Esophagus squamous epithelium (tissue), 5 donors: ENCODE data around the gene MBOAT7. TPM values are rescaled to one million over a fixed set of nuclear protein-coding genes. Genes with fewer than 3 reads are reported as not detected.

Source experiments
- DNase-seq: peaks from one replicate; lab custom pipeline; 2025; lab: John Stamatoyannopoulos, UW
- H3K27ac ChIP-seq, 4 donors: fragments of 200-600 bp; sonication (generic); one replicate each; pipeline ENCODE4 v1.5.1; 2016 to 2019; ENCODE audit warnings: mild to moderate bottlenecking in 1 of 4
- H3K27me3 ChIP-seq, 4 donors: fragments of 200-600 bp; sonication (generic); 1 replicate in 3 of 4; 2 replicates in 1 of 4; pipeline versions ENCODE4 v1.5.1 to v1.6.0; 2017 to 2021; ENCODE audit warnings: antibody characterized with exemption in 1 of 4
- H3K36me3 ChIP-seq, 3 donors: fragments of 200-600 bp; sonication (generic); one replicate each; pipeline ENCODE4 v1.5.1; 2016 to 2019
- H3K4me1 ChIP-seq, 3 donors: fragments of 200-600 bp; sonication (generic); one replicate each; pipeline ENCODE4 v1.5.1; 2017 to 2019
- H3K4me3 ChIP-seq, 4 donors: fragments of 200-600 bp; sonication (generic); 1 replicate in 3 of 4; 2 replicates in 1 of 4; pipeline ENCODE4 v1.5.1; 2016 to 2019; ENCODE audit warnings: mild to moderate bottlenecking in 2 of 4, moderate library complexity in 1 of 4
- H3K9me3 ChIP-seq, 3 donors: fragments of 200-600 bp; sonication (generic); one replicate each; pipeline ENCODE4 v1.5.1; 2016 to 2019
- POLR2A ChIP-seq, 4 donors: fragments of 450-650 bp; IDR thresholded peaks; one replicate each; pipeline ENCODE4 v1.6.1; 2017; ENCODE audit warnings: antibody characterized with exemption in 4 of 4, mild to moderate bottlenecking in 4 of 4, moderate library complexity in 3 of 4
- WGBS, 2 donors: methylation state at CpG; one replicate each; pipeline ENCODE4 v1.1.5; 2018; 5-methylcytosine and 5-hydroxymethylcytosine counted together
- intact Hi-C: fragments of 100-400 bp; cut with DNase I; formaldehyde crosslinking; loops from one replicate; pipeline ENCODE4 v1.15.0; 2022
- total RNA-seq, 4 donors: library from RNA; depleted of rRNA; stranded (reverse); fragments of >200 nt; gene quantifications; one replicate each; pipeline ENCODE4 v1.1.0, GENCODE V29; 2016
- TF ChIP-seq, protein P1 (sequence below), 6 experiments: fragments of 450-650 bp in 4 of 6; fragments of 200-600 bp in 2 of 6; sonication (generic) in 2 of 6; IDR thresholded peaks; one replicate each; pipeline ENCODE4 v1.5.1; 2016 to 2019; ENCODE audit warnings: antibody characterized with exemption in 6 of 6, mild to moderate bottlenecking in 4 of 6, moderate library complexity in 4 of 6
- donor health status: DM: yes; HTN: yes; CAD: no.

The MBOAT7 gene
- total RNA-seq, 4 donors from 2014 or later, result 32.2 to 56.2 (median 40.8) TPM

DNA sequence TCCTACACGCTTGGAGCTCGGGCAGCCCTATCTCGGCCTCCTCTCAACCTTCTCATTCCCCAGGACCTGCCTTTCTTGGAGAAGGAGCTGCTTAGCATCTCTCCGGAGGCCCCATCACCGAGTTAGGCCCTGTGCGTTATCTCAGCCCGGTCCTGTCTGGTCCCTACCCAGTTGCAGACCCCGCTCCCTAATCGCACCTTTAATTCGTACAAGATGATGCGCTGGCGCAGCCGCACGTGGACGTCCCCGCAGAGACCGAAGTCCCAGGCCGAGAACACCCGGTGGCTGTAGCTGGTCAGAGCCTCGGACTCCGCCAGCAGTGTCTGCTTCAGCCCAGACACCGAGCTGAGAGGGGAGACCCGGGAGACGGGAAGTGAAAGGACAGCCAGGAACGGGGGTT is 24.2 kb downstream of the MBOAT7 start:
- WGBS, 2 donors, result 90 to 93% methylated on average over 15 to 25 of the region's 25 CpGs
- Histone ChIP-seq H3K27ac (no peak overlapping the region), H3K27me3 (peaks cover 0 to 23% (median 0%) of the 10 kb centered on the region in 4 donors), H3K4me3 (no peak overlapping the region), H3K4me1 (peaks cover 31 to 50% (median 32%) of the 10 kb centered on the region in 3 donors), H3K9me3 (no peaks in the 10 kb centered on the region), H3K36me3 (no peaks in the 10 kb centered on the region)
- DNase-seq, result no peak
- intact Hi-C loops, result loop anchor here (10.0 kb wide), 1 partner anchor 70 kb away; no protein-coding TSS in a partner anchor
- TF ChIP-seq, protein P1, sequence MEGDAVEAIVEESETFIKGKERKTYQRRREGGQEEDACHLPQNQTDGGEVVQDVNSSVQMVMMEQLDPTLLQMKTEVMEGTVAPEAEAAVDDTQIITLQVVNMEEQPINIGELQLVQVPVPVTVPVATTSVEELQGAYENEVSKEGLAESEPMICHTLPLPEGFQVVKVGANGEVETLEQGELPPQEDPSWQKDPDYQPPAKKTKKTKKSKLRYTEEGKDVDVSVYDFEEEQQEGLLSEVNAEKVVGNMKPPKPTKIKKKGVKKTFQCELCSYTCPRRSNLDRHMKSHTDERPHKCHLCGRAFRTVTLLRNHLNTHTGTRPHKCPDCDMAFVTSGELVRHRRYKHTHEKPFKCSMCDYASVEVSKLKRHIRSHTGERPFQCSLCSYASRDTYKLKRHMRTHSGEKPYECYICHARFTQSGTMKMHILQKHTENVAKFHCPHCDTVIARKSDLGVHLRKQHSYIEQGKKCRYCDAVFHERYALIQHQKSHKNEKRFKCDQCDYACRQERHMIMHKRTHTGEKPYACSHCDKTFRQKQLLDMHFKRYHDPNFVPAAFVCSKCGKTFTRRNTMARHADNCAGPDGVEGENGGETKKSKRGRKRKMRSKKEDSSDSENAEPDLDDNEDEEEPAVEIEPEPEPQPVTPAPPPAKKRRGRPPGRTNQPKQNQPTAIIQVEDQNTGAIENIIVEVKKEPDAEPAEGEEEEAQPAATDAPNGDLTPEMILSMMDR (IDR thresholded peaks at IDR 0.05), result no peak
- no peak for TF ChIP-seq POLR2A (IDR thresholded peaks at IDR 0.05)

DNA sequence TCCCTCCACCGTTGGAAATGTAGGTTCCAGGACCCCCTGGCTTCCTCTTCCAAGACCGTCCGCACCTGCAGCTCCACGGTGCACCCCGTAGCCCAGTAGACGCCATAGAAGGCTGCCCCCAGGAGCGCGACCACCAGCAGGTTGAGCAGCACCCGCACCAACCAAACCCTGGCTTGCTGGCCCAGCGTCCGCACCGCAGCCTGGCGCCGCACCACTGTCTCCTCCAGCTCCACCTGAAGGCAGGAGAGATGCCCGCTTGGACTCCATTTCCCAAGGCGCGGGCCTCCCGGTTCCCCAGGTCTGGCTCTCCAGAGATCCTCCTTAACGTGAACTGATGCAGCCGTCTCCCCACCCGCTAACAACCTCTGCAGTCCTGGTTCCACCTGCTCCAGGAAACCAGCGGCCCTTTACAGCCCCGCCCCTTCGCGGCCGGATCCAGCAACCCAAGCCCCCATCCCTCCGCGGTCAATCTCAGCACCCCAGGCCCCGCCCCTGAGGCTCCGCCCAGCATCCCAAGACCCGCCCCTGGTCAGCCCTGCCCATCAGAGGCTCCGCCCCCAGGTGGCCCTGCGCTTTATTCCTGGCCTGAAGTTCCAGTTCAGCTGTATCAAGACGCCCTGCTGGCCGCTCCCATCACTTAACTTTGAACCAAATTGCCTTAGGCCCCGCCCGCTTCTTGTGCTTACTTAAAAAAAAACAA is 24.9 kb downstream of the MBOAT7 start:
- Histone ChIP-seq H3K27me3 (peaks cover 0 to 23% (median 0%) of the 10 kb centered on the region in 4 donors), H3K9me3 (no peaks in the 10 kb centered on the region), H3K4me1 (peaks cover 33 to 53% (median 34%) of the 10 kb centered on the region in 3 donors), H3K4me3 (peak overlapping the region in 1 of 4 donors; percentile 43), H3K36me3 (no peaks in the 10 kb centered on the region), H3K27ac (no peak overlapping the region)
- 18 to 30% methylated on average over 11 to 21 of the region's 37 CpGs for WGBS, 2 donors
- no peak for DNase-seq
- TF ChIP-seq, protein P1 (IDR thresholded peaks at IDR 0.05), result no peak
- peak in 1 of 4 donors; percentile 14 for TF ChIP-seq POLR2A (IDR thresholded peaks at IDR 0.05)
- intact Hi-C loops, result loop anchor here (10.0 kb wide), 1 partner anchor 70 kb away; no protein-coding TSS in a partner anchor

DNA sequence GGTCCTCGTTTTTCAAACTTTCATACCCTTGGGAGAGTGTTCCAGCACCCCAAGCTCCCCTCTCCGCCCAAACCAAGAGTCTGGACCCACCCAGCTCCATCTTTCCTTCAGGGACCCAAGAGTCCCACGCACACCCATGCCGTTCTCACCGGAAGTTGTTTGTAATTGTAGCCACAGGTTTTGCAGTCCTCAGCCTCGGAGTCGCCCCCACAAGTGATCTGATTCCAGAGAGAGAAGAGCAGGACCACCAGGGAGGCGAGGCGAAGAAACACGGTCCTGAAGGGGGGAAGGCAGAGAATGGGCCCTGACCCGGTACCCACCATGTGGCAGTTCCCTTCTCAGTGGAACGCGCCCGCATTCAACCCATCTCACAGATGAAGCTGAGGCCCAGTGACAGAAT is 26.5 kb downstream of the MBOAT7 start:
- Histone ChIP-seq H3K36me3 (peaks cover 0 to 3% (median 2%) of the 10 kb centered on the region in 3 donors), H3K27ac (peak overlapping the region; percentile 3 to 65 (median 62)), H3K4me1 (peaks cover 41 to 58% (median 41%) of the 10 kb centered on the region in 3 donors), H3K27me3 (peaks cover 0 to 23% (median 0%) of the 10 kb centered on the region in 4 donors), H3K4me3 (peak overlapping the region in 3 of 4 donors; percentile 48 to 59 (median 50)), H3K9me3 (no peaks in the 10 kb centered on the region)
- intact Hi-C loops, result loop anchor here (10.0 kb wide), 1 partner anchor 72 kb away; no protein-coding TSS in a partner anchor
- TF ChIP-seq, protein P1 (IDR thresholded peaks at IDR 0.05), result no peak
- TF ChIP-seq POLR2A (IDR thresholded peaks at IDR 0.05), result no peak
- WGBS, 2 donors, result 60 to 72% methylated on average over 6 to 11 of the region's 14 CpGs
- no peak for DNase-seq

DNA sequence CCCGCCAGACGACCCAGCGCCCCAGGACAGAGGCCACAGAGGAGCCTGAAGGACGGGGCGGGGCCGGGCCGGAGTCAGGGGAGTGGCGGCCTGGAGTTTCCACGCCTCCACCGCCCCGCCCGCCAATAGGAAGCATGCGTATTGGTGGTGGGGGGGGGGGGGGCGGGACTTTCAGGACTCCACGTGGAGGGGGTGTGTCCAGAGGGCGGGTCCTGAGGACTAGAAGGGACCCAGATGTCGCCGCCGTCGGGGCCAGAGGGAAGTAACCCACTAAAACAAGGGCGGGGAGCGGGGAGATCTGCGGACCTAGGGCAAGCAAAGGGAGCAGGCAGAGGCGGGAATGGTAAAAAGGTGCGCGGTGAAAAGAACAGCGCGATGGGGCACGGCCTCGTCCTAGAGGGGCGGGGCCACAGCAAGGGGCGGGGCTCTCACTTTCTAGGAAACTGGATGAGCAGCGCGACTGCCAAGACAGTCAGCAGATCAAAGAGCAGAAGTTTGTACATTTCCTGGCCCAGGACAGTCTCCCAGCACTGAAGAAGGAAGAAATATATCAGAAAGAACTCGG is 27.1 kb downstream of the MBOAT7 start:
- H3K4me1 ChIP-seq, result peaks cover 41 to 63% (median 42%) of the 10 kb centered on the region in 3 donors
- peak; percentile 50 for DNase-seq
- H3K36me3 ChIP-seq, result peaks cover 0 to 9% (median 6%) of the 10 kb centered on the region in 3 donors
- H3K9me3 ChIP-seq, result no peaks in the 10 kb centered on the region
- H3K27me3 ChIP-seq, result peaks cover 0 to 23% (median 0%) of the 10 kb centered on the region in 4 donors
- peak overlapping the region; percentile 3 to 65 (median 62) for H3K27ac ChIP-seq
- peak overlapping the region; percentile 13 to 59 (median 49) for H3K4me3 ChIP-seq
- WGBS, 2 donors, result 0 to 1% methylated on average over 5 to 10 of the region's 35 CpGs
- intact Hi-C loops, result loop anchor here (10.0 kb wide), 1 partner anchor 72 kb away; no protein-coding TSS in a partner anchor
- TF ChIP-seq POLR2A (IDR thresholded peaks at IDR 0.05), result no peak
- TF ChIP-seq, protein P1 (IDR thresholded peaks at IDR 0.05), result no peak
